Fibroblast of skin of scalp (primary cell): ENCODE data around the gene C19orf73.

Experiments
- DNase-seq: peaks from one replicate; pipeline ENCODE4 v3.0.0-alpha.2; 2013

C19orf73 gene

DNA sequence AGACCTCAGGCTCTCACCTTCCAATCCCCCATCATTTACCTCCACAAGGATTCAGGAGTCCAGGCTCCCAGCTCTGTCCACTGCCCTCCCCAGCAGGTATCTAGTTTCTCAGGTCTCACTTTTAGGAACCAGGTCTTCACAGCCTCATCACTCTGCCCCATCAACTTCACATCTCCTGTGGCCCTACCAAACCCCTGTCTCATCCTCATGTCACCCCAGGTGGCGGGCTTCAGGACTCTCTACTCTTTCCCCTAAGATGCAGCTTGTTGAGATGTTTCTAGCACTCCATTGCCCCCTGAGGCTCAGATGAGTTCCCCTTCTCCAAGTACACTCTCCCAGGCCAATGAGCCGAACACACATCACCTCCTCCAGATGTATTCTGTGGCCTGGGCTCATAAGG lies 1.9 kb upstream of the C19orf73 start:
- no peak for DNase-seq

DNA sequence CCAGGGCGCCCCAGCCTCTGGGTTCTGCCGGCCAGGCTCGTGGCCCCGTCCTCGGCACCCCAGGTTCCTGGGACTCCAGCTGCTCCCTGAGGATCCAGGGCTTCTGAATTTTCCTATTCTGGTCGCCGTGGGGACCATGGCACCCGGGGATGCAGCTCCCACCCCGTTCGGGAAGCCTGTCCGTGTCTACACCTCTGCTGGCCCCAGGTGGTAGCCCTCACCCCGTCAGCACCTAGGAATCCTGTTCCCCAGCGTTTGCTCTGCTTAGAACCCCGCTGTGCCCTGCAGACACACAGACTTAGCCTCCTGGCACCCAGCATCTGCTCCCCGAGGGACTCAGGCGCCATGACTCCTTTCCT lies 1.4 kb upstream of the C19orf73 start:
- DNase-seq = no peak

- DNase-seq = peak; percentile 60
Observed at GRCh38 chr19:49119411-49120324, 725 bp upstream of the C19orf73 start, which contains the start of gene PPFIA3. Gene PPFIA3, plus strand, starts transcription at chr19:49119544. Its CDS starts 8,330 bp downstream, at chr19:49127874.

- DNase-seq = no peak
Observed at GRCh38 chr19:49117677-49118564, 1.0 kb downstream of the C19orf73 start.

- DNase-seq = no peak
Observed at GRCh38 chr19:49116544-49116943, 2.4 kb downstream of the C19orf73 start.

DNA sequence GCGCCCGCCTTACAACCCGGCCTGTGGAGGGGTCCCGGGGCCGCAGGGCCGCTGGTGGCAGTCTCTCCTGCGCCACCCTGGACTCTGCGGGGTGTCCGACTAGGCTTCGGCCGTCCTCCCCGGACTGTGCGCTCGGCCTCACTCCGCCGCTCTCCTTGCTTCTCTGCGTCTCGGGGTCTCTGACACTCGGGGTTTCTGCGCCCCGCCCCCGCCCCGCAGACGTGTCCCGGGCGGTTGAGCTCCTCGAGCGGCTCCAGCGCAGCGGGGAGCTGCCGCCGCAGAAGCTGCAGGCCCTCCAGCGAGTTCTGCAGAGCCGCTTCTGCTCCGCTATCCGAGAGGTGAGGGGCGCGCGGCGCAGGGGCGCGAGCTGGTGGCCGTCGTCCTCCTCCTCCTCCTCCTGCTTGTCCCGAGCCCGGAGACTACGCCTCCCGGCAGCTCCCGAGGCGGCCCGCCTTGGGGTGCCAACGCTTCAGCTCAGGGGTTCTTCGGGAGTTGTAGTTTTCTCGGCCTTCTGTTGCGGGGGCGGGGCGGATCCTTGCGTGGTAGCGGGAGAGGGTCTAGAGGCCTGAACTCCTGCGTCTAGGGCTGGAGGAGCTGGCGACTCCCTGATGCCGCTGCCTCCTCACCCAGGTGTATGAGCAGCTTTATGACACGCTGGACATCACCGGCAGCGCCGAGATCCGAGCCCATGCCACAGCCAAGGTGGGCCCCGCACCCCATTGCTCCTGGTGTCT lies 4.1 kb downstream of the C19orf73 start:
- DNase-seq = peak; percentile 70

- DNase-seq = peak; percentile 77
Observed at GRCh38 chr19:49113762-49114629, 4.9 kb downstream of the C19orf73 start, which contains the start of gene LIN7B. Gene LIN7B, plus strand, starts transcription at chr19:49114370. Its CDS starts 35 bp downstream, at chr19:49114405.

- no peak for DNase-seq
Observed at GRCh38 chr19:49111218-49111998, 7.5 kb downstream of the C19orf73 start.

DNA sequence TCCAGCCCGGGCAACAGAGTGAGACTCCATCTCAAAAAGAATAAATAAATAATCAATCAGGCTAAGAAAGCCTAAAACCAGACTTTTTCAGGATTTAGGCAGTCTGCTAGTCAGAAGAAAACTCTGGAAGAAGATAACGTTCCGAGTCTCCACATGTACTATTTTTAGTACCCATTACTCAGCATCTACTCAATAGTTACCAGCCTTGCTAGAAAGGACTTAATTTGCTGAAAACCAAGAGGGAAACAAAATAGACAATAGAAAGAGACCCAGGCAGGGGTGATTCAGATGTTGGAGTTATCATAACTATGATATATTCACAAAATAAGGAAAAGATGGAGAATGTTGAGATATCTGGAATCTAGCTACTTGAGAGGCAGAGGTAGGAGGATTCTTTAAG lies 8.4 kb downstream of the C19orf73 start:
- peak; percentile 45 for DNase-seq

DNA sequence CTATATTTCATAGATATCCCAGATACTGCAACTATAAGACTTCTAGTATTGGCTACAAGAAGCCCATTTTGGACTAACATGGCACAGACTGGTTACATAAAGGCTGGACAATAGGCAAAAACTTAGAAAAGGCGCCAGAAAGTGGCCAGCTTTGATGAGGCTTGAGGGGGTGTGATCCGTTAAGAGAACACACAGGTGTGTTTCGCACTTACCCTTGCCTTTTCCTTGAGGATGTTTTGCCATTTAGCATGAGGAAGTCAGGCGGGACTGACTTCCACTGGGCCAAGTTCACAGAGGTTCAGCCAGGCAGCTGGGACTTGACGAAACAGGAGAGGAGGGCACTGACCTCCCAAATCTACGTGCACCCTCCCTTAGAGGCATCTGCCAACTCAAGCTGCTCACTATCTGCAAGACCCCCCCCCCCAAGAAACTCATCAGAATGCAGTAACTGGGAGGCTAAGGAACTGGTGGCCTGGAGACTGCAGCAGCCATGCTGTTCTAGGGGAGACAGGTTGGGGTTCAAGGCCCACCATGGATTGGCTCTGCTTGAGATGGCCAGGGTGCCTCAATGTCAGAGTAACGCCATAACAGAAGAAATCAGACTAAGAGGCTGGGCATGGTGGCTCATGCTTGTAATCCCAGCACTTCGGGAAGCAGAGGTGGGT lies 9.2 kb downstream of the C19orf73 start:
- DNase-seq = no peak

GRCh38 chr19:49109051-49109450 lies 9.9 kb downstream of the C19orf73 start:
- no peak for DNase-seq

- DNase-seq = no peak
Observed at GRCh38 chr19:49107625-49108459, 11.1 kb downstream of the C19orf73 start.

- DNase-seq = peak; percentile 51
Observed at GRCh38 chr19:49106648-49107135, 12.3 kb downstream of the C19orf73 start.

DNA sequence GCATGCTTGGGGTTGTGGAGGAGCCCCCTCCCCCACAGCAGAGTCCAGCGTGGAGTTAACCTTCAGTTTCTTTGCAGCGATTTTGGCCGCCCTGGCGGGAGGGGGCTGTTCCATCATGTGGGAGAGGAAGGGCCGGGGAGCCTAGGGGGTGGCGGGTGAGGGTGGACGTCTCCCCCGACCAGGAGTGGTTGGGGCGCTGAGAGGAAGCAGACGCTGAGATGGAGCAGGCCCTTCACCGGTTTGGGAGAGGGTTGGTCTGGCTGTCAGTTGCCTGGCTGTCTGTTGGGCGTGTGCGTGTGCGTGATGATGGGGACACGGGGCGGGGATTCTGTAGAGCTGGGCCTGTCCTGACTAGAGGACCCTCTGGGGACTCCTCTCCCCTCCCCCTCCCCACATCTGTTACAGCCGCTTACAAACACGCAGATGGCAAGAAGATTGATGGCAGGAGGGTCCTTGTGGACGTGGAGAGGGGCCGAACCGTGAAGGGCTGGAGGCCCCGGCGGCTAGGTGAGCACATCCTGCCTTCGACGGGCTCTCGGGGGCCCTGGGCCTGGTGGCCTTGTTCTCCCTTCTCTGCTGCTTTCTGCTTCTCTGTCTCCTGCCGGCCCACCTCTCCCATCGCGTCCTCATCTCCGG lies 14.6 kb downstream of the C19orf73 start:
- DNase-seq = no peak

- DNase-seq = no peak
Observed at GRCh38 chr19:49103331-49104085, 15.4 kb downstream of the C19orf73 start.

GRCh38 chr19:49102303-49102702 lies 16.6 kb downstream of the C19orf73 start:
- no peak for DNase-seq

DNA sequence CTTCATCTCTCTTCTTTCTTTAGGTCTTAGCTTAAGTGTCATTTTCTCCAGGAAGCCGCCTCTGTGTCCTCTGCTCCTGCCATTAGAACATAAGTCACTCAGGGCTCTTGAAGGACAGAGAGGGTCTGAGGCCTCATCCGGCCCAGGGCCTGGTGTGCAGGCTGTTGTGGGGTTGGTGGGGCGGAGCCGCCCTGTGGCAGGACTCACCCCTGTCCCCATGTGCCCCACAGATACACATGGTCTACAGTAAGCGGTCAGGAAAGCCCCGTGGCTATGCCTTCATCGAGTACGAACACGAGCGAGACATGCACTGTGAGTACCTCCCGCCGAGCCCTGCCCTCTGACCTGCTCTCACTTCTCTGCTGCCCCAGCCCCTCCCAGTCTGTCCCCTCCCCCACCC lies 17.8 kb downstream of the C19orf73 start:
- no peak for DNase-seq

GRCh38 chr19:49098795-49099194 lies 20.1 kb downstream of the C19orf73 start:
- DNase-seq = no peak
